ENCODE results near the gene VDR.

DNA sequence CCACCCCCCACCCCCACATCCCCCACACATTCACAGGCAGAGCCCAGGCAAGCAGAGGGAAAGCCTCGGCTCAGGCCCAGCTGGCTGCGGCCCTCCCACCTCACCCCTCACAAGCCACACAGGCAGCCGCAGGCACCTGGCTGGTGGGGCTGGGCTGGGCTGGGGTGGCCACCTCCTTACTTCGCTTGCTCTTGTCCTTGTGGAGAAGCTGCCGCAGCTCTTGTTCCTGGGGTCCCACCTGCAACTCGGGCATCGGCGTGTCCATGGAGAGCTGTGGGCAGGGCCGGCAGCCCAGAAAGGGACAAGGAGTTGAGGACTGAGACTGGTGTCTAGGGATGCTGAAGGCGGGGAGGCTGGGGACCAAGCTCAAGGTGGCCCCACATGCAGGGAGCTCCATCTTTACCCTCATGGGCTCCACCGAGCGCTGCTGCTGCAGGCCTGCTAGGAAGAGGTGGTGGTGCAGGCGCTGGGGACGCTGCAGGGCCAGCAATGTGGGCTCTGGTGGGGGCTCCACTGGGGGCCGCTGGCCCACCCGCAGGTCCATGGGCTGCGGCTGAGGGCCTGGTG, 106.3 kb downstream of the VDR start:
- TF ChIP-seq POLR2A (IDR thresholded peaks at IDR 0.05) (no peak), CTCF (IDR thresholded peaks at IDR 0.05) (no peak)

All from esophagus squamous epithelium (tissue), 4 donors.